Retina (tissue), 1 donor: ENCODE results near the gene LRRN2.
A peak's percentile ranks its signal among the peaks of the same experiment; 100 is the strongest.
"Not testable (repeated sequence)": the region's sequence is repeated elsewhere in the genome, so short reads cannot be mapped to it uniquely, and the experiment has no call there.

Experiments
- DNase-seq: peaks from one replicate; pipeline ENCODE4 v3.0.0-alpha.2; 2016

LRRN2 gene

DNA sequence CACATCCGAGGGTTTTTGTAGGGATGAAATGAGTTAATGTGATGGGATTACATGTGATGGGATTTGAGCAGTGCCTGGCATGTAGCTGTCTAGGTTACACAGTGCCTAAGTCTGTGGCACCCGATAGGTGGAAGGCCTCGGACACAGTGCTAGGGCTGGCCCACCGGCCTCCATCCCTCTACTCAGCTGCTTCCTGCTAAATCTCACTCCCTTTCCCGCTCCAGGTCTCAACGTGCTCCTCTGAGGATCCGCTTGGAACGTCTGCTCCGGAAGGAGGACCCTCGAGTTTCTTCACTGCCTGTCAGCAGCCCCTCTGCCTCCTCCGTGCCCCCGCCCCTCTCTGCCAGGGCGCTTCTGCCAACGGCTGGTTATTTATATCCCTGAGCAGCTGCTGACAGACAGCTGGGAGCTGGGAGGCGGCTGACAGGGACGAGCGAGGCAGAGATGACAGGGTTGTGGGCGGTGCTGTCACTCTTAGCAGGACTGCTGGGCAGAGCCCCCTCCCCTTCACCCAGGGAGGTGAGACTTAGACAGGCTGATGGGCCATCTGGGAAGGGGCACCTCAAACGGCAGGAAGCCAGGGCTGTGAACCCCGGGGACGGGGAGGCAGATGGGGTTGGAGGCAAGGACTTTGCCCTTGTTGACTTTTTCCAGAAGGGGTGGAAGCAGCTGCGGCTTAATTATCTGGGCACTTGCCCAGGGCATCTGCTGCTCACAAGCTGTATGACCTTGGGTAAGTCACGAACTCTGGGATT, 26.6 kb upstream of the LRRN2 start:
- peak; percentile 82 for DNase-seq

DNA sequence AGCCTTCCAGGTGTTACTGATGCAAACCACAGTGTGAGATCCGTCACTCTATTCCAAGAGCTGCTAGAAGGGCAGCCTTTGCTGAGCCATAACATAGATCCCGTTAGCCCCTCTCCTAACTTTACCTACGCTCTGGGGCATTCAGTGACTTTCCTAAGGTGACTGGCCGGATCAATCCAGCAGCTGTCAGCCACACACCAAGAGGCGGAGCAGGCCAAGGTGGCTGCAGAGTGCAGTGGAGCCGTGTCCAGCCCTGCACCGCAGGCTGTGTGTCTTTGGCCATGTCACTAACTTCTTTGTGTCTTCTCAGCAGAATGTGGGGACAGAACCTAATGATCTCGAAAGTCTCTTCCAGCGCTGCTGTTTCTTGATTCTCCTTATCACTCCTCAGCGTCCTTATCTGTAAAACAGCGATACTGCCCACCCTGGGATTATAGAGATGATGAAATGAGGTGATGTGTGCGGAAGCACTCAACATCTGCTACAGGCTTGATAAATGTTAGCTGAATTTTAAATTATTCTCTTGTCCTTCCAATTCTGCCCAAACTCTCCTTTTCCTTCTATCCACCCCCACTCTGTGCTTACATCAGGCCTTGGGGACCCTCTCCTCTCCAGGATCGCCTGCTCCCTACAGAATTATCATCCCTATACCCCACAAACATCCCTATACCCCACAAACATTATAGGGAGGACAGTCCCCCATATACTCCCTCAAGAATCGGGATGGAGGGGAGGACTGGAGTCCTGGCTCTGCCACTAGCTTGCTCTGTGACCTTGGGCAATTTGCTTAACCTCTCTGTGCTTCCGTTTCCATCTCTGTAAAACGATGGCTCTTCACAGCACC, 25.8 kb upstream of the LRRN2 start:
- DNase-seq, result no peak

DNA sequence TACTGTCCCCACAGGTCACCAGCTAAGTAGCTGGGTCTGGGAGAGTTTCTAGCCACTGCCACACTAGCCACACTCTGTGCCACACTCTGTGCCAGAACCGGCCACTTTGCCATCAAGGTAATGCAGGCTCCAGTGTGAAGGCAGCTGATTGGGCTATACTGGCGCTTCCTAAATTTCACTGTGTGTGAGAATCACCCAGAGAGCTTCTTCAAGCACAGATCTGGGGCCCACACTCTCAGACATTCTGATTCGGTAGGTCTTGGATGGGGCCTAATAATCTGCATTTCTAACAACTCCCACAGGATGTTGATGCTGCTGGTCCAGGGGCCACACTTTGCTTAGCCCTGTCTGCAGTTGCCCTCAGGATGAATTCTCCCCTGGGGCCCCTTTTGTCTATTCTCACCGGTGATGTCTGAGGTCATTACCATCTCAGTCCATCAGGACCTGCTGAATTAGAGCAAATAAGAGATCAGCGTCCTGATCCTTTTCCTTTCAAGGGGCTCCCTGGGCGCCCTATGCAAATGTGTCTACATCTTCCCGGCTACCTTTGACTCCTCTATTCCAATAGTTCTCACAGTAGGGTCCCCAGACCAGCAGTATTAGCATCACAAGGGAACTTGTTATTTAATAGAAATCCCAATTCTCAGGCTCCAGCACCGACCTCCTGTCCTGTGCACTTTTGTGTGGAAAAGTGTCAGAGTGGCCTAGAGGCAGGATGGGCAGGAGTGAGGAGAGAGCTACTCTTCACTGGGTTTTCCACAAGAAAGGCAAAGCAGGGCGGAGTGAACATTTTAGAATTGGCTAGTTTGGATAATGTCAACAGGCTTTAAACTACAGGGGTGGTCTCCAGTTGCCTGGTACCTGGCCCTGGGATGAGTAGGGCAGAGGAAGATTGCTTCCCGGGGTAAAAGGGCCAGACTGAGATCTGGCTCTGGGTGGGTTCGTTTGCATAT, 24.7 kb upstream of the LRRN2 start:
- DNase-seq, result no peak

DNA sequence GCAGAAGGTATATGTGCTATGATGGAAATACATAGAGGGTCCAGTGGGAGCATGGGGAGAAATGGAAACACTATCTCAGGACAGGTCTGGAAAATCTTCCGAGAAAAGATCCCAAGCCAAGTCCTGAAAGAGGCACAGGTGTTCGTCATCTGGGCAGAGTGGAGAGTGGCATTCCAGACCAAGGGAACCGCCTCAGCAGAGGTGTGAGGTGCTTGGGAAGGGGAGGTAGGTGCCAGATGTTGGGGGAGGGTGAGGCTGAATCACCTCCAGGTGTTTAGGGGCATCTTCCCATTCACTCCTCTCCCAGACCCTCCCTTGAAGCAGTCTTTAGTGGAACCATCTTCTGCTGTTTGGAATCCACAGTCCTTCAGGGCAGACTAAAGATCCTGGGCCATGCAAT, 23.5 kb upstream of the LRRN2 start:
- DNase-seq, result no peak

DNA sequence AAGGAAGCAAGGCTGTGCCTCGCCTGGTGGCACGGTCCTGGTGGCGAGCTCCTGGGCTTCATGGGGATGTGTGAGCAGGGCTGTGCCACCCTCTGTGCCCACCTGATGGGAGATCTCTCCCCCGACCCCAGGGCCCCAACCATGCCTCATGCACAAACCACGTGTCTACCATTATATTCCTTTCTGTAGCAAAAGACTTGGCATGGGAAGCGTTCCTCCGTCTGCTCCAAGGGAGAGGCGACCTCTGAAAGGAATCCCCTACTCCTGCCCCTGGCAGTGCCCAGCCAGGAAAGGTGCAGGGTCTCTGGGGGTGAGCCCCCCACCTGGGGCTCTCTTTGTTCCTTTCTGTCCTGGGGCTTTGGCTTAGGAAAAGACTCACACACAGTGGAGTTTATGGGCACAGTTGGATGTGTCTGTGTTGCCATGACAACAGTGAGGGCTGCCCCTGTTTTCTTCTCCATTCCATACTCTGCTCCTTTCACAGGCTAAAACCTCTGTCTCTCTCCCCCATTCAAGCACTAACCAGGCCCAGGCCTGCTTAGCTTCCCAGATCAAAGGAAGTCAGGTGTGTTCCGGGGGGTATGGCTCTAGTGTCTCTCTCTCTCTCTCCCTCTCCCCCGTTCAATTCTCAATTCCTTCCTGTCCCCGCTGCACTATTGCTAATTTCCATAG, 21.4 kb upstream of the LRRN2 start:
- DNase-seq, result peak; percentile 73

DNA sequence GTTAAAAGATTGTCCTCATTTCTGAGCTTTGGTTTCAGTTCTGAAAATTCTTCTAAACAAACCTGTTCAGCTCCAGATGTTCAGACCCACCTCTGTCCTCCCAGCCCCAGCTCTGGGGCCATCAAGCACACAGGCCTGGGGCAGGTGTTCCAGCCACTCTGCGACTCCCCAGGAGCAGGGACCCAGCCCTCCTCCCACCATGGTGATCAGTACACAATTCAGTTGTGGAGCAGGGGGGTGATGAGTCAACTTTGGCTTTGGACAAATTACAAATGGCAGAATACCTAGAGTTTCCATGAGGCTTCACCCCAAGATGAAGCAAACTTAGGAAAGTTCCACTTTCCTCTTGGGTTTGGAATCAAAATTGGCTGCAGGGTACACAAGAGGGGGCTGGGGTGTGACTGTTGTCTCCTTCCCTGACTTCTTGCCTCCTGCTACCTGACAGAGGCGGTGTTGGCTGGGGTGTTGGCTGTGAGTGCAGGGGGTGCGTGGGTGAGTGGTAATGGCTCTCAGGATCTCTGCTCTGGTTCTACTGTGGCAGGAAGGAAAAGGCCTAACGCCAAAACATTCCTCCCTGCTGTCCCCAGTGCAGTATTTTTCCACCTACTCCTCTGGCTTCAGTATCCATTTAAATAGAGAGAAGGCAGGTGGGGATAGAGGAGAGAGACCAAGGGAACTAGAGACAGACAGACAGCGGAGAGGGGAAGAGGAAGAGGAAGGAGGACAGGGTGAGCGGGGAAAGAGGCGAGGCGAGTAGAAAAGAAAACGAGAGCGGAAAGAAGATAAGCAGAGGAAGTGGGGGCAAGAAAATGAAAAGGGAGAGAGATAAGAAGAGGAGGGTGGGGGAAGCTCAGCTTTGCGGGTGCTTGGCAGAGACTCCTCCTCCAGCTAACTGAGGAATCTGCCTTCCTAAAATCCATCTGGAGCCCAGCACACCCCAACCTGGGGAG, 20.6 kb upstream of the LRRN2 start:
- DNase-seq, result no peak

DNA sequence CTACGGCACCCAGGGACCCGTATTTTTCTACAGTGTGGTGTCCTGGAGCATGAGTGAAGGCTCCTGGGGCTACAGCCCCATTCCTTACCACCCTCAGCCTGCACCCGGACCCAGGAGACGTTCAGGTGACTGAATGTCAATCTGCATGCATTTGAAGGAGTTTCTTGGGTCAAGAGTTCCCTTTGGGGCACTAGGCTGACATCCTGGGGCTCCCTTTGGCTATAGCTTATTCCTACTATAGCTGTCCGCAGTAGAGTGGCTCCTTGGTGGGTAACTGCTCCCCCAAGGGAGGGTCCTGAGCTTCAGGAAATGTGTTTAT, 19.9 kb upstream of the LRRN2 start:
- DNase-seq, result no peak

DNA sequence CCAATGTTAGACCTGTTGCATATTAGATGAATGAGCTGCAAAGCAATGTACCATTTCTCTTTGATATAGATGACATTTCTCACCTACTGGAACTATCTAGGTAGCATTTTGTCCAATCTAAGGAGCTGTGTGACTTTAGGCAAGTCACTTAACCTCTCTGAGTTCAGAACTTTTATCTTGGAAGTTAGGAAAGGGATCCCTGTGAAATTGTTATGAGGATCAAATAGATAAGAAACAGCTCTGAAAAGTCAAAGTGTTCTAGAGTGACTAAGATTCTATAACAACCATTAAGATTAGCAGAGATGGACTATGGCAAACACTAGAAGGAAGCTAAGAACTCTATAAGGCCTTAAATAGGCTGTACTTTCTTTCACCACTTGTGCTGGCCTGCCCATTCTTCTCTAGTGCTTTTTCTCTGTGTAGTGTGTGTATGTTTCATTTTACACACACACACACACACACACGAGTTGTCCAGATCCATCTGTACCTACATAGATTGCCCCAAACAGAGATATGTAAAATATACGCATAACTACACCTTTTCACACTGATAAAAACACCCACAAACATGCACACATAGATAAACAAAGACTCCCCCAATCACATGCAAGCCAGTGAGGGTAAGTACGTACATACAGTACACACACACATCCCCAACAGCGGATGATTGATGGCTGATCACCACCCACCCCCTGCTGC, 19.4 kb upstream of the LRRN2 start:
- no peak for DNase-seq

DNA sequence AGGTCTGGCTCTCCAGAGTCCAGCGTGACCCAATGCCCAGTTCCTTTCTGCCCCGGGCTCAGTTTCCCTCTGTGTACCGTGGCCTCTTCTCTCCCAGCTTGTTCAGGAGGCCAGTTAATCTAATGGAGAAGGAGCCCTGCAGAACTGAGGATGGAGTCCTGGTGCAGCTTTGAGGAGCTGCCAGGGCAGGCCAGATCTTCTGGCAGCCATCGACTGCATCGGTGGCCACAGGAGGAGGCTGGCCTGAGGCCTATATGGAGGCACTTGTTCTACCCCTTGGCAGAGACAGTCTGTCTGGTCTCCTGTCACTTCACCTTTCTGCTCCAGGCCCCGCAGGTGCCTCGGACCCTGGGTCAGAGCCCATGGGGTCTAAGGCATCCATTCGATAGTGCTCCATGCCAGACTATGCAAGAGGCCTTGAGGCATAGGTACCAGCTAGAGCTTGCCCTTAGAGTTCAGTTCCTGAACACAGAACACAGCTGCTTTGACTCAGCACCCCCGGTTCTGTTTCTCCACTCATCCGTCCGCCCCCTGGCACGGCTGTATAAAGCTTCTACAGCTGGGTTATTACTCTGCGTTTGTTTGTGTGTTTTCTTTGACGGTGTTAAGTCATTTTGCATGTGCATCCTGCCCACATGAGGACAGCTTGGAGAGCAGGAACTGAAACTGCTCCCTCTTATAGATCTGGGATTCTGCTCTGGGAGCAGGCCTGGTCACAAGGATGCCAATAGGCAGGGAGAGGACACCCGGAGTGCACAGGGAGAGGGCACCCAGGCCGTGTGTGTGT, 18.5 kb upstream of the LRRN2 start:
- no peak for DNase-seq

DNA sequence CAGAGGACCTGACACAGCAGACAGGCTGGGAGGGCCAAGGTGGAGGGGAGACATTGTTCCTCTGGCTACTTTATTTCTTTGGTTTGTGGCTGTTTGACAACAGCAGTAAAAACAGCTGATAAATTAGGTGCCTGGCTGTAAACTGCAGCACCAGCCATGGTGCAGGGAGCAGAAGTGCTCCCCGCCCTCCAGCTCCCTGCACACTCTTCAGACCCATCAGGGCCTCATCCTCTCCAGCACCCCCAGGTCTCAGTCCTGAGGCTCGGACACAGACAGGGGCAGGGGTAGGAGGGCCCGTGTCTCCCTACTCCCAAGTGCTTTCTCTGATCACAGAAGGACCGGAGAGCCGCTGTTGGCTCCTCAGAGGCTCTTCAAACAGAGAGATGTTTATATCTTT, 17.7 kb upstream of the LRRN2 start:
- DNase-seq, result no peak

DNA sequence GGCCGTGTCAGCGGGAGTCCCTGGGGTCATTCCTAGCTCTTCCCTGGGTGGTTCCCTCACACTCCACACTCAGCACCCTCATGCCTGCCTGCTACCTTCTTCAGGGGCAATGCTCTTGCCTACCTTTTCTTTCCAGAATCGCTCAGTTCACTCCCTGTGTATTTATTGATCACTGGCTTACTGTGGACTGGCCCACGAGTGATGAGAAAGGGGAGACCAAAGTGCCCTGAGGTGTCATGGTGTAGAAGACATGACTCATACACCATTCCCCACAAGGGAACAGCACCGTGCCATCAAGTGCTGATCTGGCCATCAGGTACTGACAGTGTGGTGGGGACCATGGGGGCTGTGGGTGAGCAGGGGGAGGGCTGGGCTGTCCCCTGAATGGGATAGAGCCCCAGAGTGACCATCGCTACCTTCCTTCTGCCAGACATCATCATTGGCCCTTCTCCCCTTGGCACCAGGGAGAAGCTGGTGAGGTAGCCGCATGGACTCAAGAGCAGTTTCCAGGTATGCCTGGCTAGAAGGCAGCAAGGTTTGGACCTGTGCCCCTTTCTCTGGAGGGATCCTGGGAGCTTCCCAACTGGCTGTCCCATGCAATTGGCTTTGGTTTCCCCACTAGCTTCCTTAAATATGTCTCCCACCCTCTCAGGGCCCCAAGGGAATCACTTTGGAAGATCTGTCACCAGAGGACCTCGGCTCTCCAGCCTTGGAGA, 17.2 kb upstream of the LRRN2 start:
- DNase-seq, result no peak

DNA sequence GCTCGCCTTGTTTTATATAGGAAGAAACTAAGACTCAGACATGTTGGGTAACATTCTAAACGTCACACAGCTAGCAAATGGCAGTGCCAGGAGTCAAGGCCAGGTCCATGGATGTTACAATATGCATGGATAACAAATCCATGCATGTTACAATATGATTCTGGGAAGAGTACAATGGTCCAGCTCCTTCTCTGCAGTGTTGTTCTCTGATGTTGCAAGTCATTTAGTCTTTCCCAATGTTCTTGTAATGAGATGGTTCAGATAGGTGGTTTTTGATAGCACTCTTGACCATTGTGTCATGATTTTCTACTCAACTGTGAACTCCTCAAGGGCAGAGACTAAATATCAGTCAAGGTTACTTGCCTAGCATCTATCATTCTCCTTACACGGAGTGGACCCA, 15.7 kb upstream of the LRRN2 start:
- no peak for DNase-seq

DNA sequence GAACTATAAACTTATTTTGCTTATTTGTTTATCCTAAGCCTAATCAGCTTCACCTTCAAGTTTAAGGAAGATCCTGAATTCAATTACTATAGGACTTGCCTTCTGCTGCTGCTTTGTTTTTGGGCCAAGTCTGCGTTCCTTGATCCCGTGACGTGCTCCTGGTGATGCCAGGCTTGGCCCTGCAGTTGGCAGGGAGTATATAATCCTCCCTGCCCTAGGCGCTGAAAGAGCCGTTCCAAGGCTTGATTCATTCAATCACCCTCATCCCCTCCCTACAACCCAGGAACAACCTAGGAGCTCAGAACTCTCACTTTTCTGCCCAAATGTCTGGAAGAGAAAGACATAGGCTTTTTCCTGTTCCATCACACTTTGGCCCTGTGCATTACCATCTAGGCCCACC, 12.4 kb upstream of the LRRN2 start:
- no peak for DNase-seq

DNA sequence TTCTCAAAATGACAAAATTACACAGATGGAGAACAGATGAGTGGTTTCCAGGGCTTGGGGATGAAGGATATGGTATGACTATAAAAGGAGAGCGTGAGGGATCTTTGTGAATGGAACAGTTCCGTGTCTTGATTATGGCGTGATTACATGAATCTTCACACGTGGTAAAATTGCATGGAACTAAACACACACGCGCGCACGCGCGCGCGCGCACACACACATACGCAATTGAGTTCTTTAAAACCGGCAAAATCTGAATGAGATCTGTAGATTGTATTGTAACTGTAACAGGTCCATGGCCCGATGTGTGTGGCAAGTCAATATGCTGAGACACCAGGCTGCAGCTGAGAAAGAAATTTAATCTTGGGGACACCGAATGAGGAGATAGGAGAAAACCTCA, 11.1 kb upstream of the LRRN2 start:
- no peak for DNase-seq

DNA sequence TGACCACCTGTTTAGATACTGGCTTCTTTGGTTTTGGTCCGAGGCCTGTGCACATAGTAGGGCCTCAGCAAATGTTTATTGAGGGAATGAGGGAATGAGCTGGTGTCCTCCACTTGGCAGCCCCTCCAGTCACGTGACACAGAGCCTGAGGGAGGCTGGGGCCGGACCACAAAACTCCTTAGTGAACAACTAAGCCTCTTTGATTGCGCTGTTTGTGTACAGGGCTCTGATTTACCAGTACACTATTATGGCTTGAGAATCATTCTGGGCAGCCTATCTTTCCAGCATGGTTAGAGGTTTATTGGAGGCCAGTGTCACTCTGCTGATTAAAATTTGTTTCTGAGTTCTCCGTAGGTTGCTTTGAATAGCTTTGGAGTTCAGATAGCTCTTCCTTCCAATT, 10.2 kb upstream of the LRRN2 start:
- no peak for DNase-seq

DNA sequence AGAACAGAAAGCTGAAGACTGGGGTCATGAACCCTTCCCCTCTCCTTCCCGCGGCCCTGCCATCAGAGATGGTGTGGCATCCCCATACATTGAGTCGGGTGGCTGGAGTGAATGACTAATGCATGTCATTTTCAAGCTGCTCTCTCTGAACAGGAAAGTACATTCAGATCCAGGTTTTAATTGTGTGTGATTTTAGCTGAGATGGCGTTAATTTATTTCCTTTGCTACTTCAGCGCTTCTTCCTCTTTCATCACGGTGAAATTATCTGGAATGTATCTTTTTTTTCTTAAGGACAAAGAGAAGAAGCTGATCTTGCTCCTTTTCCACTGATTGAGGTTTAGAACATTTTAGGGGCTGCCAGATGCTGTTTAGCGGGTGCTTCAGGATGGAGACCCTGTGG, 8.6 kb upstream of the LRRN2 start:
- no peak for DNase-seq

DNA sequence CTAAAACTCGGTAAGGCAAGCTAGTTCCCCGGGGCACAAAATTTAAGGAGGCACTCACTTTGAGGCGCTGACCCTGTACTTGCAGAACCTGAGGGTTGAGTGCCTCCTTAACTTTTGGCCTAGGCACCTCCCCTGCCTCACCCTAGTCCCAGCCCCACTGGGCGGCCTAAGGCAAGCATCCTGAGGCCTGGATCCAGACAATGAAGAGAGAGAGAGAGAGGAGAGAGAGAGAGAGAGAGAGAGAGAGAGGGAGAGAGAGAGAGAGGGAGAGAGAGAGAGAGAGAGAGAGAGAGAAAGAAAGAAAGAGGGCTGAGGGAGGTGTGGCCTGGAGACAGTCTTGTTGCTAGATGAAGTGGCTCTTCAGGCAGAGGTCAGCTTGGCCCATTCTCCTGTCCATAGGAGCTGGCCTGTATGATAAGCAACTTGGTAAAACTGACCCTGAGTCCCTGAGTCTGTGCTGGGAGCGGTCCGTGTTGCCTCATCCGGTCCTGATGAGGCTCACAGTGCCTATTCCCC, 7.4 kb upstream of the LRRN2 start:
- no peak for DNase-seq

DNA sequence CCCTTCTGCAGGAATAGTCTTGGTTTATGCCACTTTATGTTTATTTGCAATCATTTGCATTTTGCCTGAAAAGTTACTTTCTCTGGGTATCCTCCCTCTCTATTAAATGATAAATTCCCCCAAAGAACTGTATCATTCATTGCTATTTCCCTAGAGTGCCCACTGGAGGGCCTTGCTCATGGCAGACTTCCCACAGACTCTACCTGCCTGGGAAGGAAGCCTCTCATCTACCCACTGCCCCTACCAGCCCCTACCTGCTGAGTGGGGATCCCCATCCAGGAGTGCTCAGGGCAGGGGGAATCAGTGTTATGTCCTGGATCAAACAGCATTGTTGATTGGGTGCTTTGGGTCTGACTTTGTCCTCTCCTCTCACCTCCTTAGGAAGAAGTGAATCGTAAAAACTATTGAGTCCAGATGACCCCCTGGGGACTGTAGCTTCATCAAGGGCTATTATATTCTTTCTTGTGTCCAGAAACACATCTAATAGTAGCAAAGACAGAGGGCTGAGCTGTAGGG, 6.8 kb upstream of the LRRN2 start:
- no peak for DNase-seq

DNA sequence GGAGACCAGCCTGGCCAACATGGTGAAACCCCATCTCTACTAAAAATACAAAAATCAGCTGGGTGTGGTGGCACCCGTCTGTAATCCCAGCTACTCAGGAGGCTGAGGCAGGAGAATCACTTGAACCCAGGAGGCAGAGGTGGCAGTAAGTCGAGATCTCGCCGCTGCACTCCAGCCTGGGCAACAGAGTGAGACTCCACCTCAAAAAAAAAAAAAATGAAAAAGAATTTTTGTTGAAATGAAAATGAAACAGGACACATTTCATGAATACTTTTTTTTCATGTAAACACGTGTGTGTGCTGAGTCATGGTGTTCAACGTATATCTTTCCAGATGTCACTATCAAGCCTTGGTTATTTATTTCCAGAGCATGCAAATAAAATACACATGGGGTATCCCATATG, 5.8 kb upstream of the LRRN2 start:
- DNase-seq, result not testable (repeated sequence)
